Left renal cortex interstitium (tissue), 4 donors: ENCODE data around the gene LCAT. TPM values are rescaled to one million over a fixed set of nuclear protein-coding genes. Genes with fewer than 3 reads are reported as not detected.

Source experiments
- DNase-seq, 4 donors: peaks; one replicate each; pipeline ENCODE4 v3.0.0-alpha.2; 2013; ENCODE audit warnings: low read depth in 4 of 4, low spot score in 2 of 4, missing footprints in 1 of 4
- polyA plus RNA-seq, 4 donors: library from polyadenylated mRNA; unstranded; fragments of 120-200 nt; gene quantifications; one replicate each; pipeline ENCODE4 v1.2.1, GENCODE V29; 2013; ENCODE audit not compliant: insufficient read length in 4 of 4

LCAT gene
- polyA plus RNA-seq, 4 donors, result 13.7 to 32.8 (median 20.2) TPM

GRCh38 chr16:67935101-67935401, 8.9 kb downstream of the LCAT start:
- no peak for DNase-seq

GRCh38 chr16:67934306-67935100, 9.4 kb downstream of the LCAT start:
- no peak for DNase-seq

- DNase-seq, result no peak
Observed at GRCh38 chr16:67933805-67934204, 10.1 kb downstream of the LCAT start.

- no peak for DNase-seq
Observed at GRCh38 chr16:67932462-67932840, 11.5 kb downstream of the LCAT start.

- DNase-seq, result no peak
Observed at GRCh38 chr16:67931712-67932461, 12.0 kb downstream of the LCAT start, which contains the start of gene CTRL. CTRL (minus strand) TSS chr16:67931862; CDS start chr16:67931852, 10 bp downstream.

GRCh38 chr16:67930678-67931211, 13.2 kb downstream of the LCAT start:
- no peak for DNase-seq

GRCh38 chr16:67930191-67930590, 13.7 kb downstream of the LCAT start:
- DNase-seq, result no peak

GRCh38 chr16:67928561-67929364, 15.2 kb downstream of the LCAT start:
- DNase-seq, result peak in 1 of 4 donors; percentile 44

GRCh38 chr16:67928147-67928546, 15.8 kb downstream of the LCAT start:
- no peak for DNase-seq

- DNase-seq, result no peak
Observed at GRCh38 chr16:67927131-67927941, 16.6 kb downstream of the LCAT start.

GRCh38 chr16:67926181-67926750, 17.7 kb downstream of the LCAT start:
- no peak for DNase-seq

- DNase-seq, result no peak
Observed at GRCh38 chr16:67924140-67924906, 19.6 kb downstream of the LCAT start.

GRCh38 chr16:67923414-67924116, 20.4 kb downstream of the LCAT start:
- DNase-seq, result no peak

- no peak for DNase-seq
Observed at GRCh38 chr16:67922740-67923139, 21.2 kb downstream of the LCAT start.

- no peak for DNase-seq
Observed at GRCh38 chr16:67922221-67922620, 21.7 kb downstream of the LCAT start.

GRCh38 chr16:67919622-67920221, 24.2 kb downstream of the LCAT start:
- no peak for DNase-seq

GRCh38 chr16:67917852-67918236, 26.1 kb downstream of the LCAT start:
- DNase-seq, result no peak
